SW480 (cell line): ENCODE results near the gene SNX25.
"Not testable (repeated sequence)": the region's sequence is repeated elsewhere in the genome, so short reads cannot be mapped to it uniquely, and the experiment has no call there.

Experiments used
- DNase-seq: peaks from one replicate; pipeline ENCODE4 v3.0.0-alpha.2; 2016; ENCODE audit warnings: low spot score

The SNX25 gene

GRCh38 chr4:185209031-185209851 lies at the start of gene SNX25:
Gene SNX25 (plus strand): TSS chr4:185209598. CDS start chr4:185209827, 229 bp downstream.
- DNase-seq = peak; percentile 86

GRCh38 chr4:185165605-185166063 lies 43.8 kb upstream of the SNX25 start:
- peak; percentile 71 for DNase-seq

- no peak for DNase-seq
Observed at GRCh38 chr4:185167234-185167633, 42.2 kb upstream of the SNX25 start.

- no peak for DNase-seq
Observed at GRCh38 chr4:185171373-185172071, 37.9 kb upstream of the SNX25 start.

- DNase-seq = no peak
Observed at GRCh38 chr4:185179488-185179887, 29.9 kb upstream of the SNX25 start.

- no peak for DNase-seq
Observed at GRCh38 chr4:185182239-185182638, 27.2 kb upstream of the SNX25 start.

GRCh38 chr4:185183622-185184281 lies 25.6 kb upstream of the SNX25 start:
- peak; percentile 75 for DNase-seq

- no peak for DNase-seq
Observed at GRCh38 chr4:185186769-185187168, 22.6 kb upstream of the SNX25 start.

- DNase-seq = no peak
Observed at GRCh38 chr4:185189606-185190305, 19.6 kb upstream of the SNX25 start.

GRCh38 chr4:185190306-185190856 lies 19.0 kb upstream of the SNX25 start:
- no peak for DNase-seq

GRCh38 chr4:185192059-185192458 lies 17.3 kb upstream of the SNX25 start:
- no peak for DNase-seq

GRCh38 chr4:185194924-185195888 lies 14.2 kb upstream of the SNX25 start:
- DNase-seq = no peak

- DNase-seq = peak; percentile 55
Observed at GRCh38 chr4:185196437-185196836, 13.0 kb upstream of the SNX25 start.

GRCh38 chr4:185198189-185198588 lies 11.2 kb upstream of the SNX25 start:
- DNase-seq = not testable (repeated sequence)

- no peak for DNase-seq
Observed at GRCh38 chr4:185201977-185202962, 7.1 kb upstream of the SNX25 start.

GRCh38 chr4:185202984-185203485 lies 6.4 kb upstream of the SNX25 start:
- DNase-seq = no peak

GRCh38 chr4:185203486-185204237 lies 5.7 kb upstream of the SNX25 start, which contains the start of gene CFAP97:
Gene CFAP97 (minus strand): TSS chr4:185204000. CDS start chr4:185191196, 12,804 bp downstream.
- peak; percentile 76 for DNase-seq

GRCh38 chr4:185204238-185204910 lies 5.0 kb upstream of the SNX25 start:
- DNase-seq = peak; percentile 26
